H1 (cell line): ENCODE measurements around the gene PCBP2. TPM values are rescaled to one million over a fixed set of nuclear protein-coding genes. Genes with fewer than 3 reads are reported as not detected.

Experiments used
- EP300 ChIP-seq, 2 experiments: IDR thresholded peaks; 1 replicate in 1 of 2; 2 replicates in 1 of 2; pipeline ENCODE4 v1.6.1; 2011 to 2012; ENCODE audit warnings: low read depth in 2 of 2, low read length in 2 of 2, mild to moderate bottlenecking in 2 of 2, borderline replicate concordance in 1 of 2, inconsistent platforms in 1 of 2, moderate library complexity in 1 of 2
- RXRA ChIP-seq: IDR thresholded peaks from 2 replicates; pipeline ENCODE4 v1.6.1; 2011; ENCODE audit warnings: low read depth, mild to moderate bottlenecking, low read length, moderate library complexity; ENCODE audit not compliant: insufficient read depth
- SP2 ChIP-seq: IDR thresholded peaks from 2 replicates; pipeline ENCODE4 v1.6.1; 2012; ENCODE audit warnings: mild to moderate bottlenecking, low read length, inconsistent platforms
- SP4 ChIP-seq: IDR thresholded peaks from 2 replicates; pipeline ENCODE4 v1.6.1; 2012; ENCODE audit warnings: low read length, inconsistent platforms
- SUZ12 ChIP-seq: fragments of 200-600 bp; sonication (generic); IDR thresholded peaks from 2 replicates; pipeline ENCODE4 v1.6.1; 2012; ENCODE audit warnings: mild to moderate bottlenecking, inconsistent platforms, low read length, moderate library complexity, mixed read lengths
- TBP ChIP-seq: IDR thresholded peaks from 2 replicates; pipeline ENCODE4 v1.6.1; 2011; ENCODE audit warnings: low read depth, low read length, improper control_type of control experiment
- ZNF274 ChIP-seq: IDR thresholded peaks from 2 replicates; pipeline ENCODE4 v1.7.0; 2012; ENCODE audit warnings: low read length, borderline replicate concordance; ENCODE audit errors: extremely low read depth
- polyA plus RNA-seq, 7 experiments: library from polyadenylated mRNA; depleted of rRNA in 3 of 7; stranded (reverse) in 5 of 7; unstranded in 2 of 7; fragments of >200 nt in 5 of 7; fragments of 200-250 nt in 2 of 7; gene quantifications; 1 replicate in 5 of 7; 2 replicates in 1 of 7; 4 replicates in 1 of 7; pipeline versions ENCODE4 v1.2.1 to v1.2.3, GENCODE V29; 2011 to 2013; ENCODE audit warnings: missing spikeins in 2 of 7, mixed read lengths in 2 of 7
- total RNA-seq: library from RNA; stranded (reverse); fragmentation: NEBNext Ultra II Directional; extraction: Animal tissue kit (Norgen Biotek cat#: 25700); gene quantifications from 2 replicates; pipeline ENCODE4 v1.2.1, GENCODE V29; 2021
- TF ChIP-seq, protein P1 (sequence below): fragments of 300-600 bp; sonication (generic); IDR thresholded peaks from 2 replicates; pipeline ENCODE4 v1.7.1; 2012; ENCODE audit warnings: low read length, moderate library complexity, mild to moderate bottlenecking, inconsistent platforms; ENCODE audit not compliant: insufficient replicate concordance
- TF ChIP-seq, protein P2 (sequence below), 3 experiments: IDR thresholded peaks; 1 replicate in 2 of 3; 2 replicates in 1 of 3; pipeline versions ENCODE4 v1.5.1 to v1.6.1; 2011; ENCODE audit warnings: low read length in 3 of 3, mild to moderate bottlenecking in 3 of 3, inconsistent platforms in 2 of 3, low read depth in 1 of 3, moderate library complexity in 1 of 3; ENCODE audit not compliant: insufficient read depth in 1 of 3; ENCODE audit errors: control extremely low read depth in 1 of 3

The PCBP2 gene
- total and polyA plus RNA-seq, 2 of the 8 experiments (the other 6 are each of a cell fraction or from before 2014, with no cell fraction given) = 470 to 1,123 TPM

DNA sequence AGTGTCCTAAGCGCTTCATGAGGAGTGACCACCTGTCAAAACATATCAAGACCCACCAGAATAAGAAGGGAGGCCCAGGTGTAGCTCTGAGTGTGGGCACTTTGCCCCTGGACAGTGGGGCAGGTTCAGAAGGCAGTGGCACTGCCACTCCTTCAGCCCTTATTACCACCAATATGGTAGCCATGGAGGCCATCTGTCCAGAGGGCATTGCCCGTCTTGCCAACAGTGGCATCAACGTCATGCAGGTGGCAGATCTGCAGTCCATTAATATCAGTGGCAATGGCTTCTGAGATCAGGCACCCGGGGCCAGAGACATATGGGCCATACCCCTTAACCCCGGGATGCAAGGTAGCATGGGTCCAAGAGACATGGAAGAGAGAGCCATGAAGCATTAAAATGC lies 41.0 kb upstream of the PCBP2 start (continued):
- TF ChIP-seq, protein P1, sequence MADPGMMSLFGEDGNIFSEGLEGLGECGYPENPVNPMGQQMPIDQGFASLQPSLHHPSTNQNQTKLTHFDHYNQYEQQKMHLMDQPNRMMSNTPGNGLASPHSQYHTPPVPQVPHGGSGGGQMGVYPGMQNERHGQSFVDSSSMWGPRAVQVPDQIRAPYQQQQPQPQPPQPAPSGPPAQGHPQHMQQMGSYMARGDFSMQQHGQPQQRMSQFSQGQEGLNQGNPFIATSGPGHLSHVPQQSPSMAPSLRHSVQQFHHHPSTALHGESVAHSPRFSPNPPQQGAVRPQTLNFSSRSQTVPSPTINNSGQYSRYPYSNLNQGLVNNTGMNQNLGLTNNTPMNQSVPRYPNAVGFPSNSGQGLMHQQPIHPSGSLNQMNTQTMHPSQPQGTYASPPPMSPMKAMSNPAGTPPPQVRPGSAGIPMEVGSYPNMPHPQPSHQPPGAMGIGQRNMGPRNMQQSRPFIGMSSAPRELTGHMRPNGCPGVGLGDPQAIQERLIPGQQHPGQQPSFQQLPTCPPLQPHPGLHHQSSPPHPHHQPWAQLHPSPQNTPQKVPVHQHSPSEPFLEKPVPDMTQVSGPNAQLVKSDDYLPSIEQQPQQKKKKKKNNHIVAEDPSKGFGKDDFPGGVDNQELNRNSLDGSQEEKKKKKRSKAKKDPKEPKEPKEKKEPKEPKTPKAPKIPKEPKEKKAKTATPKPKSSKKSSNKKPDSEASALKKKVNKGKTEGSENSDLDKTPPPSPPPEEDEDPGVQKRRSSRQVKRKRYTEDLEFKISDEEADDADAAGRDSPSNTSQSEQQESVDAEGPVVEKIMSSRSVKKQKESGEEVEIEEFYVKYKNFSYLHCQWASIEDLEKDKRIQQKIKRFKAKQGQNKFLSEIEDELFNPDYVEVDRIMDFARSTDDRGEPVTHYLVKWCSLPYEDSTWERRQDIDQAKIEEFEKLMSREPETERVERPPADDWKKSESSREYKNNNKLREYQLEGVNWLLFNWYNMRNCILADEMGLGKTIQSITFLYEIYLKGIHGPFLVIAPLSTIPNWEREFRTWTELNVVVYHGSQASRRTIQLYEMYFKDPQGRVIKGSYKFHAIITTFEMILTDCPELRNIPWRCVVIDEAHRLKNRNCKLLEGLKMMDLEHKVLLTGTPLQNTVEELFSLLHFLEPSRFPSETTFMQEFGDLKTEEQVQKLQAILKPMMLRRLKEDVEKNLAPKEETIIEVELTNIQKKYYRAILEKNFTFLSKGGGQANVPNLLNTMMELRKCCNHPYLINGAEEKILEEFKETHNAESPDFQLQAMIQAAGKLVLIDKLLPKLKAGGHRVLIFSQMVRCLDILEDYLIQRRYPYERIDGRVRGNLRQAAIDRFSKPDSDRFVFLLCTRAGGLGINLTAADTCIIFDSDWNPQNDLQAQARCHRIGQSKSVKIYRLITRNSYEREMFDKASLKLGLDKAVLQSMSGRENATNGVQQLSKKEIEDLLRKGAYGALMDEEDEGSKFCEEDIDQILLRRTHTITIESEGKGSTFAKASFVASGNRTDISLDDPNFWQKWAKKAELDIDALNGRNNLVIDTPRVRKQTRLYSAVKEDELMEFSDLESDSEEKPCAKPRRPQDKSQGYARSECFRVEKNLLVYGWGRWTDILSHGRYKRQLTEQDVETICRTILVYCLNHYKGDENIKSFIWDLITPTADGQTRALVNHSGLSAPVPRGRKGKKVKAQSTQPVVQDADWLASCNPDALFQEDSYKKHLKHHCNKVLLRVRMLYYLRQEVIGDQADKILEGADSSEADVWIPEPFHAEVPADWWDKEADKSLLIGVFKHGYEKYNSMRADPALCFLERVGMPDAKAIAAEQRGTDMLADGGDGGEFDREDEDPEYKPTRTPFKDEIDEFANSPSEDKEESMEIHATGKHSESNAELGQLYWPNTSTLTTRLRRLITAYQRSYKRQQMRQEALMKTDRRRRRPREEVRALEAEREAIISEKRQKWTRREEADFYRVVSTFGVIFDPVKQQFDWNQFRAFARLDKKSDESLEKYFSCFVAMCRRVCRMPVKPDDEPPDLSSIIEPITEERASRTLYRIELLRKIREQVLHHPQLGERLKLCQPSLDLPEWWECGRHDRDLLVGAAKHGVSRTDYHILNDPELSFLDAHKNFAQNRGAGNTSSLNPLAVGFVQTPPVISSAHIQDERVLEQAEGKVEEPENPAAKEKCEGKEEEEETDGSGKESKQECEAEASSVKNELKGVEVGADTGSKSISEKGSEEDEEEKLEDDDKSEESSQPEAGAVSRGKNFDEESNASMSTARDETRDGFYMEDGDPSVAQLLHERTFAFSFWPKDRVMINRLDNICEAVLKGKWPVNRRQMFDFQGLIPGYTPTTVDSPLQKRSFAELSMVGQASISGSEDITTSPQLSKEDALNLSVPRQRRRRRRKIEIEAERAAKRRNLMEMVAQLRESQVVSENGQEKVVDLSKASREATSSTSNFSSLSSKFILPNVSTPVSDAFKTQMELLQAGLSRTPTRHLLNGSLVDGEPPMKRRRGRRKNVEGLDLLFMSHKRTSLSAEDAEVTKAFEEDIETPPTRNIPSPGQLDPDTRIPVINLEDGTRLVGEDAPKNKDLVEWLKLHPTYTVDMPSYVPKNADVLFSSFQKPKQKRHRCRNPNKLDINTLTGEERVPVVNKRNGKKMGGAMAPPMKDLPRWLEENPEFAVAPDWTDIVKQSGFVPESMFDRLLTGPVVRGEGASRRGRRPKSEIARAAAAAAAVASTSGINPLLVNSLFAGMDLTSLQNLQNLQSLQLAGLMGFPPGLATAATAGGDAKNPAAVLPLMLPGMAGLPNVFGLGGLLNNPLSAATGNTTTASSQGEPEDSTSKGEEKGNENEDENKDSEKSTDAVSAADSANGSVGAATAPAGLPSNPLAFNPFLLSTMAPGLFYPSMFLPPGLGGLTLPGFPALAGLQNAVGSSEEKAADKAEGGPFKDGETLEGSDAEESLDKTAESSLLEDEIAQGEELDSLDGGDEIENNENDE = no peak
- TF ChIP-seq TBP (no peak), SUZ12 (no peak), SP2 (no peak), SP4 (no peak), EP300 (IDR thresholded peaks at IDR 0.05; ENCODE audit: borderline replicate concordance in 1 of 2, low read depth in 2 of 2, low read length in 2 of 2) (no peak), ZNF274 (no peak), RXRA (no peak)
- TF ChIP-seq, protein P2, sequence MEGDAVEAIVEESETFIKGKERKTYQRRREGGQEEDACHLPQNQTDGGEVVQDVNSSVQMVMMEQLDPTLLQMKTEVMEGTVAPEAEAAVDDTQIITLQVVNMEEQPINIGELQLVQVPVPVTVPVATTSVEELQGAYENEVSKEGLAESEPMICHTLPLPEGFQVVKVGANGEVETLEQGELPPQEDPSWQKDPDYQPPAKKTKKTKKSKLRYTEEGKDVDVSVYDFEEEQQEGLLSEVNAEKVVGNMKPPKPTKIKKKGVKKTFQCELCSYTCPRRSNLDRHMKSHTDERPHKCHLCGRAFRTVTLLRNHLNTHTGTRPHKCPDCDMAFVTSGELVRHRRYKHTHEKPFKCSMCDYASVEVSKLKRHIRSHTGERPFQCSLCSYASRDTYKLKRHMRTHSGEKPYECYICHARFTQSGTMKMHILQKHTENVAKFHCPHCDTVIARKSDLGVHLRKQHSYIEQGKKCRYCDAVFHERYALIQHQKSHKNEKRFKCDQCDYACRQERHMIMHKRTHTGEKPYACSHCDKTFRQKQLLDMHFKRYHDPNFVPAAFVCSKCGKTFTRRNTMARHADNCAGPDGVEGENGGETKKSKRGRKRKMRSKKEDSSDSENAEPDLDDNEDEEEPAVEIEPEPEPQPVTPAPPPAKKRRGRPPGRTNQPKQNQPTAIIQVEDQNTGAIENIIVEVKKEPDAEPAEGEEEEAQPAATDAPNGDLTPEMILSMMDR (IDR thresholded peaks at IDR 0.05; ENCODE audit: control extremely low read depth in 1 of 3, insufficient read depth in 1 of 3, low read depth in 1 of 3, low read length in 3 of 3) = no peak
